Measurements from ENCODE around the gene RTP1.

GRCh38 chr3:187198490-187198889 is 1.2 kb downstream of the RTP1 start:
- TF ChIP-seq, protein P1, sequence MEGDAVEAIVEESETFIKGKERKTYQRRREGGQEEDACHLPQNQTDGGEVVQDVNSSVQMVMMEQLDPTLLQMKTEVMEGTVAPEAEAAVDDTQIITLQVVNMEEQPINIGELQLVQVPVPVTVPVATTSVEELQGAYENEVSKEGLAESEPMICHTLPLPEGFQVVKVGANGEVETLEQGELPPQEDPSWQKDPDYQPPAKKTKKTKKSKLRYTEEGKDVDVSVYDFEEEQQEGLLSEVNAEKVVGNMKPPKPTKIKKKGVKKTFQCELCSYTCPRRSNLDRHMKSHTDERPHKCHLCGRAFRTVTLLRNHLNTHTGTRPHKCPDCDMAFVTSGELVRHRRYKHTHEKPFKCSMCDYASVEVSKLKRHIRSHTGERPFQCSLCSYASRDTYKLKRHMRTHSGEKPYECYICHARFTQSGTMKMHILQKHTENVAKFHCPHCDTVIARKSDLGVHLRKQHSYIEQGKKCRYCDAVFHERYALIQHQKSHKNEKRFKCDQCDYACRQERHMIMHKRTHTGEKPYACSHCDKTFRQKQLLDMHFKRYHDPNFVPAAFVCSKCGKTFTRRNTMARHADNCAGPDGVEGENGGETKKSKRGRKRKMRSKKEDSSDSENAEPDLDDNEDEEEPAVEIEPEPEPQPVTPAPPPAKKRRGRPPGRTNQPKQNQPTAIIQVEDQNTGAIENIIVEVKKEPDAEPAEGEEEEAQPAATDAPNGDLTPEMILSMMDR (IDR thresholded peaks at IDR 0.05), result no peak
- TF ChIP-seq POLR2A (IDR thresholded peaks at IDR 0.05), result no peak
